Measurements from ENCODE around the gene DRC1.

- TF ChIP-seq POLR2AphosphoS5 (IDR thresholded peaks at IDR 0.05) (no peak), CTCF (IDR thresholded peaks at IDR 0.05) (no peak)
Measured at GRCh38 chr2:26472821-26473655, 71.3 kb downstream of the DRC1 start.
